NCI-H2029 treated with DMSO at 0.1 percent for 48 hours (cell line): Measurements from ENCODE around the gene CYB5A.
"Not testable (repeated sequence)": the region's sequence is repeated elsewhere in the genome, so short reads cannot be mapped to it uniquely, and the experiment has no call there.

Experiments used
- DNase-seq: peaks from one replicate; lab custom pipeline; 2025; lab: John Stamatoyannopoulos, UW

CYB5A gene

GRCh38 chr18:74294526-74294925 lies 2.8 kb upstream of the CYB5A start:
- no peak for DNase-seq

GRCh38 chr18:74292982-74293381 lies 1.2 kb upstream of the CYB5A start:
- DNase-seq: not testable (repeated sequence)

GRCh38 chr18:74292541-74292858 lies 737 bp upstream of the CYB5A start:
- DNase-seq: no peak

GRCh38 chr18:74291472-74291770 lies 342 bp downstream of the CYB5A start:
- DNase-seq: no peak

- no peak for DNase-seq
These were observed 830 bp downstream of the CYB5A start for GRCh38 chr18:74290794-74291471.

GRCh38 chr18:74290021-74290420 lies 1.7 kb downstream of the CYB5A start:
- DNase-seq: no peak

GRCh38 chr18:74289137-74289536 lies 2.6 kb downstream of the CYB5A start:
- DNase-seq: no peak

- DNase-seq: no peak
These were observed 3.0 kb downstream of the CYB5A start for GRCh38 chr18:74288730-74289129.

- no peak for DNase-seq
These were observed 3.7 kb downstream of the CYB5A start for GRCh38 chr18:74288041-74288440.

- no peak for DNase-seq
These were observed 4.9 kb downstream of the CYB5A start for GRCh38 chr18:74286856-74287255.

- no peak for DNase-seq
These were observed 5.5 kb downstream of the CYB5A start for GRCh38 chr18:74286106-74286855.

- DNase-seq: not testable (repeated sequence)
These were observed 6.2 kb downstream of the CYB5A start for GRCh38 chr18:74285583-74285982.

- DNase-seq: no peak
These were observed 6.8 kb downstream of the CYB5A start for GRCh38 chr18:74284980-74285355.

- no peak for DNase-seq
These were observed 7.4 kb downstream of the CYB5A start for GRCh38 chr18:74284191-74284979.

- DNase-seq: no peak
These were observed 8.1 kb downstream of the CYB5A start for GRCh38 chr18:74283646-74284045.

GRCh38 chr18:74282755-74283554 lies 8.8 kb downstream of the CYB5A start:
- DNase-seq: no peak

GRCh38 chr18:74281980-74282754 lies 9.6 kb downstream of the CYB5A start:
- no peak for DNase-seq

GRCh38 chr18:74281011-74281979 lies 10.5 kb downstream of the CYB5A start:
- no peak for DNase-seq

- DNase-seq: no peak
These were observed 12.8 kb downstream of the CYB5A start for GRCh38 chr18:74278983-74279382.

- no peak for DNase-seq
These were observed 13.7 kb downstream of the CYB5A start for GRCh38 chr18:74278058-74278457.
